ENCODE results near the gene PPP2R3B. TPM values are rescaled to one million over a fixed set of nuclear protein-coding genes. Genes with fewer than 3 reads are reported as not detected.

Gene PPP2R3B
- polyA plus RNA-seq, 1 experiment, result 4.8 TPM

- H3K4me3 ChIP-seq (ENCODE audit: low read depth, low read length), result peak overlapping the region; percentile 10; the same call in 1 of the 2 replicates
- no peak for DNase-seq (ENCODE audit: low read depth, low spot score)
- TF ChIP-seq CTCF (IDR thresholded peaks at IDR 0.05; ENCODE audit: low read depth, low read length), result peak; percentile 14; the same call in 1 of the 2 replicates
- H3K27me3 ChIP-seq (ENCODE audit: control insufficient read depth, insufficient read depth, low read length), result no peaks in the 10 kb centered on the region
- no peak overlapping the region for H3K27ac ChIP-seq (ENCODE audit: low read depth, low read length)
- H3K9me3 ChIP-seq (ENCODE audit: control insufficient read depth, insufficient read depth, low read length), result peaks cover 46% of the 10 kb centered on the region
- CTCF ChIA-PET, result no interaction called here
- POLR2A ChIA-PET, result no interaction called here
Measured at GRCh38 chrX:413322-414201, 26.9 kb upstream of the PPP2R3B start.

- DNase-seq (ENCODE audit: low read depth, low spot score), result no peak
- no peak for TF ChIP-seq CTCF (IDR thresholded peaks at IDR 0.05; ENCODE audit: low read depth, low read length)
- Histone ChIP-seq H3K9me3 (ENCODE audit: control insufficient read depth, insufficient read depth, low read length) (peaks cover 51% of the 10 kb centered on the region), H3K4me3 (ENCODE audit: low read depth, low read length) (no peak overlapping the region), H3K27me3 (ENCODE audit: control insufficient read depth, insufficient read depth, low read length) (no peaks in the 10 kb centered on the region), H3K27ac (ENCODE audit: low read depth, low read length) (no peak overlapping the region)
- CTCF ChIA-PET, result no interaction called here
- POLR2A ChIA-PET, result no interaction called here
Measured at GRCh38 chrX:410296-410695, 23.6 kb upstream of the PPP2R3B start.

- TF ChIP-seq CTCF (IDR thresholded peaks at IDR 0.05; ENCODE audit: low read depth, low read length), result no peak
- Histone ChIP-seq H3K9me3 (ENCODE audit: control insufficient read depth, insufficient read depth, low read length) (peaks cover 60% of the 10 kb centered on the region), H3K4me3 (ENCODE audit: low read depth, low read length) (no peak overlapping the region), H3K27ac (ENCODE audit: low read depth, low read length) (no peak overlapping the region), H3K27me3 (ENCODE audit: control insufficient read depth, insufficient read depth, low read length) (no peaks in the 10 kb centered on the region)
- CTCF ChIA-PET, result no interaction called here
- POLR2A ChIA-PET, result no interaction called here
- no peak for DNase-seq (ENCODE audit: low read depth, low spot score)
Measured at GRCh38 chrX:405149-405548, 18.4 kb upstream of the PPP2R3B start.

- ChIA-PET POLR2A (no interaction called here), CTCF (no interaction called here)
- Histone ChIP-seq H3K4me3 (ENCODE audit: low read depth, low read length) (no peak overlapping the region), H3K27ac (ENCODE audit: low read depth, low read length) (no peak overlapping the region), H3K9me3 (ENCODE audit: control insufficient read depth, insufficient read depth, low read length) (peaks cover 61% of the 10 kb centered on the region), H3K27me3 (ENCODE audit: control insufficient read depth, insufficient read depth, low read length) (no peaks in the 10 kb centered on the region)
- no peak for DNase-seq (ENCODE audit: low read depth, low spot score)
- TF ChIP-seq CTCF (IDR thresholded peaks at IDR 0.05; ENCODE audit: low read depth, low read length), result no peak
Measured at GRCh38 chrX:404656-405055, 17.9 kb upstream of the PPP2R3B start.

- DNase-seq (ENCODE audit: low read depth, low spot score), result no peak
- H3K4me3 ChIP-seq (ENCODE audit: low read depth, low read length), result no peak overlapping the region
- peaks cover 52% of the 10 kb centered on the region for H3K9me3 ChIP-seq (ENCODE audit: control insufficient read depth, insufficient read depth, low read length)
- ChIA-PET CTCF (no interaction called here), POLR2A (no interaction called here)
- no peak overlapping the region for H3K27ac ChIP-seq (ENCODE audit: low read depth, low read length)
- no peaks in the 10 kb centered on the region for H3K27me3 ChIP-seq (ENCODE audit: control insufficient read depth, insufficient read depth, low read length)
- no peak for TF ChIP-seq CTCF (IDR thresholded peaks at IDR 0.05; ENCODE audit: low read depth, low read length)
Measured at GRCh38 chrX:402857-403256, 16.1 kb upstream of the PPP2R3B start.

All from AG04450 (cell line).